Activated T-cell treated with anti-CD3 and anti-CD28 coated beads for 4 hours (primary cell): ENCODE data around the gene COL10A1.

ENCODE experiments used
- DNase-seq: peaks from one replicate; pipeline ENCODE4 v3.0.0-alpha.2; 2020

The COL10A1 gene

GRCh38 chr6:116078945-116079344 is 47.0 kb downstream of the COL10A1 start:
- DNase-seq = no peak

- no peak for DNase-seq
These were observed 47.4 kb downstream of the COL10A1 start for GRCh38 chr6:116078522-116078921.

GRCh38 chr6:116074732-116075390 is 51.1 kb downstream of the COL10A1 start:
- DNase-seq = no peak

GRCh38 chr6:116073765-116074440 is 52.0 kb downstream of the COL10A1 start:
- DNase-seq = no peak

- no peak for DNase-seq
These were observed 53.6 kb downstream of the COL10A1 start for GRCh38 chr6:116072368-116072767.

DNA sequence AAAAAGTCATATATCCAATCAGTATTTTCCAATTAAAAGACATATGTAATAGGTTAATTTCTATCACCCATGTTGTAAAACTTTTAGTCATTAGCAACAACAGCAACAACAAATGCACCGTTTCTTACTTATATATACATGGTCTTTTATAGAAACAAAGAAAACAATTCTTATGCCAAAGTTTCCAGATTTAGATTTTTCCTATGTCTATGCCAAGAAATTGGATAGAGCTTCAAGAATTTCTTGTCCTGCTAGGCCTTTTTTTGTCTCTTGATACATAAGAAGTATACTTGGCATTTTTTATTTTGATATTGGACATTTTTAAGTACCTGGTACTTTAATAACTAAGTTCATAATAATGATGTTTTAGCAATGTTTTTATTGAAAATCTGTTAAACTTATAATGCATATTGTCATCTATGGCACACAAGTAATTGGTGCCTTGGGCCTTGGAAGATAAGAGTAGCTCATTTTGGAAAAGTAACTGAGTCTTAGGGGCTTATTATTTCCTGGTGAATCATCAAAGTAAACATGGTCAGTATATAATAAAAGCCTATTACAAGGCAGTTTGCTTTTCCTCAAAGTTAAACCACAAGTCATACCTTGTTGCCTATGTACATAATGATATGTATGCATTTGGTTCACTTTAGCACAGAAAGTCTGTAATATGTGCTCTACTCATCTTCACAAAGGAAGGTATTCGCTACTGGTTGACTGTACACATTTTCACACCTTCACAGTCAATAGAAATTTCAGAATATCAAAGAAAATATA is 55.1 kb downstream of the COL10A1 start:
- DNase-seq = no peak

- no peak for DNase-seq
These were observed 55.8 kb downstream of the COL10A1 start for GRCh38 chr6:116070101-116070500.
